A204.1 (cell line): ENCODE measurements around the gene POLR1H.

Experiments
- FAIRE-seq: peaks from 2 replicates; lab custom pipeline; 2012; peaks lifted over from hg19 to GRCh38; lab: Jason Lieb, UNC

POLR1H gene

GRCh38 chr6:30062471-30063178, 1.6 kb downstream of the POLR1H start:
- no peak for FAIRE-seq

GRCh38 chr6:30063315-30063714, 2.2 kb downstream of the POLR1H start:
- FAIRE-seq, result peak; percentile 23

GRCh38 chr6:30066082-30066481, 5.0 kb downstream of the POLR1H start:
- no peak for FAIRE-seq

- peak; percentile 98 for FAIRE-seq
These were observed 5.8 kb downstream of the POLR1H start, which contains the start of gene PPP1R11 for GRCh38 chr6:30066577-30067459. Gene PPP1R11, plus strand, starts transcription at chr6:30067198. Its CDS starts 213 bp downstream, at chr6:30067411.

DNA sequence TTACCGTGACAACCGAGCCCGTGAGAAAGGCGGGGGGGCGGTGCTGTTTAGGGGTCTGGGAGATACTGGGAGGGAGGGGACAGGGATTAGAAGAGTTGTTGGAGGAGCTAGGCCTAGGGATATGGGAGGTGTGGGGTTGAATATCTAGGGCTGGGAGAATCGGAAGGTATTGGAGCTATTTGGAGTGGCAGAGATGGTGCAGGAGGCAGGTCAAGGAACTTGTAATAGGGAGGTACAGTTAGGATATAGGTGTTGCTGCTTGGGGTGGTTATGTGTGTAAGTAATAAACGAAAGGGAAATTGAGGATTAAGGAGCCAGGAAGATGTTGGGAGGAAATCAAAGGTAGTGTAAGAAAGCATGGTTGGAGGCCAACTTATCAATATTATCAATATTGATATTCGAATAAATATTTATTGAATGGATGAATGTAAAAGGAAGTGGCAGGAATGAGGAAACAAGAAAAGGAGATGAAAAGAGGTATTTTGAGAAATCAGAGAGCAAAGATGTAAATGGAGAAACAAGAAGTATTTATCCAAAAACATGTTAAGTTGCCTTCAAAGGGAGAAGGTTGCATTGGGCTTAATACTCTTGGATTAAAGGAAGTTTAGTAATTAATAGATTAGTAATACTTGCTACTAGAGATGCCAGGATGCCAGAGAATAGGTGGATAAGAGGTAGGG, 6.5 kb downstream of the POLR1H start:
- no peak for FAIRE-seq

DNA sequence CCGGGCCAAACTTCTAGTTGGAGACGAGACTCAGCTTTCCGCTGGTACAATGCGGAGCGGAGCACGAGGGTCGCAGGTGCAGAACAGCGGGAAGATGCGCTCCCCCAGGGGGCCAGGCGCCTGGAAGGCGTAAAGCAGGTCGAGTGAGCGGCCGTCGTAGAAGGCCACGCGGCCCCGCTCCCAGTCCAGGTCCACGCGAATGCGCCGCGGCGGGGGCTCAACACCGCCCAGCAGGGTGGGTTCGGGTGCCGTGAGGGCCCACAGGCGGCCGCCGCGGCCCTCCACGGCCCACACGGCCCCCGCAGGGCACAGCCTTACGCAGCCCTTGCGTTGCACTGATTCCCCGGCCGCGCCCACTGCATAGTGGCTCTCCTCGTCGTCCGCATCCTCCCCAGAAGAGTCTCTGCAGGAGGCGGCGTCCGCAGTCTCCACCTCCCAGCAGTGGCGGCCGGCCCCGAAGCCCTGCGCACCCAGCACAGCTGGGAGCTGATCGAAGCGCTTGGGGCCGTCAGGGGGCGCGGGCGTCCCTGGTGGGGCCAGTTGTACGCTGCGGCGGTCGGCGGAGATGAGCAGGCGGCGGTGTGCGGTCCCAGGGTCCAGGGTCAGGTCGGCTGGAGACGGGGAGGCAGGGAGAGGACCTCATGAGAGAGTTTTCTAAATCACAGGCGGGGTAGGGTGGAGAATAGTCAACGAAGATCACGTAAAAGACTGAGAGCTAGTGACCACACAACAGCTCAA, 10.2 kb downstream of the POLR1H start:
- no peak for FAIRE-seq

- no peak for FAIRE-seq
These were observed 10.8 kb downstream of the POLR1H start for GRCh38 chr6:30071858-30072257.

GRCh38 chr6:30073489-30074235, 12.6 kb downstream of the POLR1H start:
- no peak for FAIRE-seq

DNA sequence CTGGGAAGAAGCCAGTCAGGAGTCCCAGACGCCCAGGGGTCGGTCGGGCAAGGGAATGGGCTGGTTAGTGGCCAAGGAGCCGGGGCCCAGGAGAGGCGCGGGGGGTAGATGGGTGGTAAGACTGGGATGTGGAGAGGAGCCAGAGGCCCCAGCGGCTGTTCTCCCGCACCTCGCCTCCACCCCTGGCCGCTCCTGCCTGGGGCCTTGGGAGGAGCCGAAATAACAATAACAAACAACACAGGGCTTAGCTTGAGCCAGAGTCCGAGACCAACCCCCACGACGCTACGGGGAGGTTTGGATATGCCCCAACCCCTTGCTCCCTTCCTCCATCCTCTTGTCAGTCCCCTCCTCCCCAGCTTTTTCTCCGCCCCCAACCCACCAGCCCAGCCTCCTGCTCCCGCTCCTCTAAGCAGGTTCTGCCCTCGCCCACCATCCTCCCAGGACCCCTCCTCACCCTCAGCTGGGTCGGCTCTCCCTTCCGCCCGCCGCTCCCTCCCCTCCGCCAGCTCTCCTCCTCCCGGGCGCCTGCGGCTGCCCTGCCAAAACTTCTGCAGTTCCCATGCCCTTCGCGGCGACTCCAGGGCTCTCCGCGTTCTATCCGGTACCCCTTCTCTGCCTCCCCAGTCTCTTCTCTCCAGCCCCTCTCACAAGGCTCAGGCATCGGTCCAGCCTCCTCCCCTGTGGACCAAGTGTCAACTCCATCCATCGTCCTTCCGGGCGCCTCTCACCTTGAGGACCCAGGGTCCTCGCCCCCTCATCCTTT, 13.4 kb downstream of the POLR1H start:
- FAIRE-seq, result no peak

- no peak for FAIRE-seq
These were observed 14.2 kb downstream of the POLR1H start, which contains the start of gene RNF39 for GRCh38 chr6:30075094-30075789. Gene RNF39, minus strand, starts transcription at chr6:30075769. Its CDS starts 184 bp downstream, at chr6:30075585.

- no peak for FAIRE-seq
These were observed 15.0 kb downstream of the POLR1H start for GRCh38 chr6:30075790-30076732.

- no peak for FAIRE-seq
These were observed 16.2 kb downstream of the POLR1H start for GRCh38 chr6:30077218-30077617.

DNA sequence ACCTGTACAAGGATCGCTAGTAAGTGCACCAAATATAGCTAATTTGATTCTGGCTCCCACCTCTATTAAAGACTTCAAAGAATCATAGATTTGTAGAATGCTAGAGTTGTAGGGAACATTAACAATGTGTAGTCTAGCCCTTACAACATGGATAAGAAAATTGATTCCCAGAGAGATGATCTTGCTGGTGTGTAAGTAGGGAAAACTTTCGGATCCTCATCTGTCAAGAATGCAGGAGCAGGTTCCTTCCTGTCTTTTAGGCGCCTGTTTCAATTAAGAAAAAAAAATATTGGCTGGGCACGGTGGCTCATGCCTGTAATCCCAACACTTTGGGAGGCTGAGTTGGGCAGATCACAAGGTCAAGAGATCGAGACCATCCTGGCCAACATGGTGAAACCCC, 26.8 kb downstream of the POLR1H start:
- FAIRE-seq, result no peak

- FAIRE-seq, result no peak
These were observed 30.7 kb downstream of the POLR1H start for GRCh38 chr6:30091577-30092381.

- FAIRE-seq, result no peak
These were observed 31.9 kb downstream of the POLR1H start for GRCh38 chr6:30092852-30093543.

GRCh38 chr6:30093951-30094661, 33.0 kb downstream of the POLR1H start:
- no peak for FAIRE-seq

GRCh38 chr6:30096829-30097228, 35.8 kb downstream of the POLR1H start:
- no peak for FAIRE-seq
